GM21737 (cell line): ENCODE results near the gene CCDC91.

Experiments
- ATAC-seq: cut with Tn5 transposase; IDR thresholded peaks from one replicate; pipeline ENCODE4 v1.9.1; 2021; ENCODE audit warnings: mild to moderate bottlenecking, moderate library complexity; ENCODE audit not compliant: unreplicated experiment

The CCDC91 gene

GRCh38 chr12:28570811-28571210 is 380.6 kb downstream of the CCDC91 start:
- no peak for ATAC-seq

- ATAC-seq, result no peak
These were observed 384.7 kb downstream of the CCDC91 start for GRCh38 chr12:28574746-28575592.

DNA sequence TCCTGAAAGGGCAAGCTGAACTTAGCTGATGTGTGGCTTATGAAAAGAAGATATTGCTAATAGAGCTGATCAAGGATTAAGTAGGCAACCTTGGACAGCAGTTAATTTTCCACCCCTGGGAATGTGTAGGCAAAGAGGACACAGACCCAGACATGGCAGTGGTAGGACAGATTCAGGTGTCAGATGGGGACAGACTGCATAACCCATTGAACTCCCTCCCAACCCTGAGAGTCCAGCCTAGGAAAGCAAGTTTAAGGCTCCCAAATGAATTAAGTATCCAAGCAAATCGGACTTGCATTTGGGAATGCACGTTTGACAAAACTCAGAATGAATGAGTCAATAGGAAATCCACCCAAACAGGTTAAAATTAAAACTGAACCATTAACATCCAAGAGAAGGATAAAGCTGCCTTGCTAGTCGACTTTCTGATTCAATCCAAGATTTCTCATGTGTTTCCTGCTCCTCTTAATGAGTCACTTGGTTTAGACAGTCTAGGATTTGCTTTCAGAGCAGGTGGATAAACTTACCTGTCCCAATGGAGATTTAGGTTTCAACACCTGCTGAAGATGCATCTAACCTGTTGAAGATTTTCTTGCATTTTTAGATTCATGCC is 385.4 kb downstream of the CCDC91 start:
- no peak for ATAC-seq

DNA sequence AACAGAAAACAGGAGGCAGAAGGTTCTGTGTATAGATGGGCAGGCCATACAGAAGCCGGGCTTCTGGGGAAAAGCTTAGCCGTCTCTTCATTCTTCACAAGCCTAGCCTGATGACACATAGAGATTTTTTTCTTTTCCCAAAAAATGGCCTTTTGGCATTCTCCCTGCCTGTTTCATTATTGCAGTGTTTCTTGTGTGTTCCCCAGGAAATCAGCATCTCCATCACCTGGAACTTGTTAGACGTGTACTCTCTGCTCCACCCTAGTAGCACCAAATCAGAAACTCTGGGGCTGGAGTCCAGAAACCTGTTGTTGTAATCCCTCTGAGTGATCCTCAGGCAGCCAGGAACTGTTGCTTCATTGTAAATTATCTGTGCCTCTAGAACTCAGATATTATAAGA is 388.1 kb downstream of the CCDC91 start:
- ATAC-seq, result no peak

GRCh38 chr12:28578833-28579252 is 388.6 kb downstream of the CCDC91 start:
- no peak for ATAC-seq

- ATAC-seq, result no peak
These were observed 392.6 kb downstream of the CCDC91 start for GRCh38 chr12:28582672-28583376.

DNA sequence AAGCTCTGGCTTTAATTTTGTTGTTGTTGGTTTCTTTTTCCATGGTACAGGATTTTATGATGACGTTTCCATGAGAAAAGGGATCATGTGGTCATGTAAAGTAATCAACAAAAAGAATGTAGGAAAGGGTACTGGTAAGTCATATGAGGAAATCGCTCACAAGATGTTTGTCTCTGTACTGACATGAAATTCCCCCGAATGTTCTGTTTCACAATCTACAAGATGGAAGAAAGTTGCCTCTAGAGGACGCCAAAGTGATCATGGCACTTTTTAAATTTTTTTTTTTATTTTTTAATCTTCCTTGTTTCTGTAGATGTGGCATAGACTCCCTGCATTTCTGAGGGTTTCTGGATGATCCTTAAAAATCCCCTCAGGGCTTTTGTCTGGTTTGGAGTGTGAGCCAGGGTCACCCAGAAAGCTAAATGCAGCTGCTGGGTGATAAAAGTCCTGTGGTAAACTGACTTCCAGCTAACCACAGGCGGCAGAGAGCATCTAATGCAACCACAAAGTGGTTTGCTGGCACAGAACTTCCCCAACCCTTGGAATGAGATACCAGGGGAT is 393.5 kb downstream of the CCDC91 start:
- ATAC-seq, result no peak

DNA sequence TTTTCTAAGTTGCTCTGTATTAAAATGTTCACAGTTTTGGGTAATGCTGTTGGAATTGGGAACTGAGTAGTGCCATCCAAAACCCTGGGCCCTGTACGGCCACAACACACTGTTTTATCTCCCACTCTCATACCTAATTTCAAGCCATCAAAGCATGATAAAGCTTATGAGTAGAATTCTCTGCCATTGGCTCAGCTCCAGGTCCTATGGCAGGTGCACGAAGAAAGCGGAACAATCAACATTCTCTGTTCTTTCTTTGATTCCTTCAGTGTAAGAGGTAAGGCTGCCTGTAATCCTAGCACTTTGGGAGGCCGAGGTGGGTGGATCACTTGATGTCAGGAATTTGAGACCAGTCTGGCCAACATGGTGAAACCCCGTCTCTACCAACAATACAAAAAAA is 394.9 kb downstream of the CCDC91 start:
- no peak for ATAC-seq

DNA sequence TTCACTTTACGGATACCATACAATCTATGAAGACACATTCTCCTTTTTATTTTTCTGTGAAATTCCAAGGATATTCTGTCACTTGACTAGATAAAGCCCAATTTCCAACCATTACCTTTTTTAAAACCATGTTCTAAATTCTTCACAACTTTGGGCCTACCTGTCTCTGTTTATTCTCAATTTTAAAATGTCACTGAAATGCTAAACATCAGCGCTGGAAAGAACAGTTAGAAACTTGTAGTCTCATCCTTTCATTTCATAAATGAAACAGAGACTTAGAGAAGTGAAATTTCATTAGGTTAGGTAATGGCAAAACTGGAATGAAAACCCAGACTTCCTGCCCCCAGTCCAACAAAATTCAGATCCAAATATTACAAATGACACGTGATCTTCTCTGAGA is 396.2 kb downstream of the CCDC91 start:
- no peak for ATAC-seq

DNA sequence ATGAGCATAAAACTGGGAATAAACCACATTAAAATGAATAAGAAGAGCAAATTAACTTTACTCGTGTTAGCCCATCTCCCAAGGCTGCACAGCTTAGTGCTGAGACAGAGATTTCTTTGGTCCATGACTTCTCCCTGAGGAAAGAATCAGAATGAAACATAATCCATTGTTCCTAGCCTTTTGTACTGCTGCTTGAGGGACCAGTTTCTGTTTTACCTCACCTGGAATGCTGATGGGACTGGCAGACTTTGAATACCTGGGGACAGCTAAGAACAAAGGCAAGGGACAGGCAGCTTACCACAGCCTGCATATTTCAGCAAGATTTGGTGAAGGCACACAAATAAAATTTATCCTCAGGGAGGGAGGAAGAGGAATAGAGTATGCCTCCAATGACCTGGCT is 401.6 kb downstream of the CCDC91 start:
- no peak for ATAC-seq
